RPMI7951 (cell line): ENCODE measurements around the gene NPHP1. TPM values are rescaled to one million over a fixed set of nuclear protein-coding genes. Genes with fewer than 3 reads are reported as not detected.
"Not testable (repeated sequence)": the region's sequence is repeated elsewhere in the genome, so short reads cannot be mapped to it uniquely, and the experiment has no call there.

ENCODE experiments used
- DNase-seq: peaks from one replicate; pipeline ENCODE4 v3.0.0-alpha.2; 2012; ENCODE audit warnings: low read depth
- total RNA-seq: library from RNA; depleted of rRNA; stranded (reverse); fragments of >200 nt; shearing (Covaris generic); gene quantifications from 2 replicates; pipeline ENCODE4 v1.2.3, GENCODE V29; 2014

The NPHP1 gene
- total RNA-seq, 1 experiment from 2014 or later = 9.6 TPM

GRCh38 chr2:110104025-110104771 lies 100.6 kb downstream of the NPHP1 start:
- DNase-seq = no peak

- no peak for DNase-seq
Measured at GRCh38 chr2:110103061-110103961, 101.5 kb downstream of the NPHP1 start.

- peak; percentile 74 for DNase-seq
Measured at GRCh38 chr2:110101901-110102803, 102.7 kb downstream of the NPHP1 start.

GRCh38 chr2:110101280-110101844 lies 103.5 kb downstream of the NPHP1 start:
- peak; percentile 100 for DNase-seq

- not testable (repeated sequence) for DNase-seq
Measured at GRCh38 chr2:110100880-110101279, 103.9 kb downstream of the NPHP1 start.

- no peak for DNase-seq
Measured at GRCh38 chr2:110100480-110100879, 104.3 kb downstream of the NPHP1 start.

GRCh38 chr2:110099471-110100225 lies 105.2 kb downstream of the NPHP1 start:
- DNase-seq = no peak

- DNase-seq = no peak
Measured at GRCh38 chr2:110099038-110099425, 105.8 kb downstream of the NPHP1 start.

- no peak for DNase-seq
Measured at GRCh38 chr2:110097506-110098220, 107.2 kb downstream of the NPHP1 start.

- DNase-seq = no peak
Measured at GRCh38 chr2:110095994-110096633, 108.7 kb downstream of the NPHP1 start.

GRCh38 chr2:110094884-110095534 lies 109.8 kb downstream of the NPHP1 start:
- DNase-seq = not testable (repeated sequence)

- not testable (repeated sequence) for DNase-seq
Measured at GRCh38 chr2:110093924-110094323, 110.9 kb downstream of the NPHP1 start.

GRCh38 chr2:110090164-110090563 lies 114.6 kb downstream of the NPHP1 start:
- not testable (repeated sequence) for DNase-seq

GRCh38 chr2:110083757-110084156 lies 121.1 kb downstream of the NPHP1 start:
- not testable (repeated sequence) for DNase-seq

- not testable (repeated sequence) for DNase-seq
Measured at GRCh38 chr2:110083162-110083561, 121.7 kb downstream of the NPHP1 start.

- DNase-seq = not testable (repeated sequence)
Measured at GRCh38 chr2:110078104-110078503, 126.7 kb downstream of the NPHP1 start.

- not testable (repeated sequence) for DNase-seq
Measured at GRCh38 chr2:110075896-110076295, 128.9 kb downstream of the NPHP1 start.
